Rectal smooth muscle tissue (tissue), 1 donor: Measurements from ENCODE around the gene ADAMTS17.
"Not testable (repeated sequence)": the region's sequence is repeated elsewhere in the genome, so short reads cannot be mapped to it uniquely, and the experiment has no call there.

Experiments
- H3K27ac ChIP-seq: one replicate; pipeline ENCODE4 v1.7.0; 2013; ENCODE audit warnings: low read depth, low read length, inconsistent platforms
- H3K27me3 ChIP-seq: one replicate; pipeline ENCODE4 v1.7.0; 2013; ENCODE audit warnings: low read length; ENCODE audit not compliant: control insufficient read depth, insufficient read depth
- H3K36me3 ChIP-seq: one replicate; pipeline ENCODE4 v1.7.0; 2013; ENCODE audit warnings: low read length; ENCODE audit not compliant: control insufficient read depth, insufficient read depth
- H3K4me1 ChIP-seq: one replicate; pipeline ENCODE4 v1.7.0; 2013; ENCODE audit warnings: low read length; ENCODE audit not compliant: control insufficient read depth, insufficient read depth
- H3K4me3 ChIP-seq: one replicate; pipeline ENCODE4 v1.7.0; 2013; ENCODE audit warnings: low read length
- H3K9ac ChIP-seq: one replicate; pipeline ENCODE4 v1.7.0; 2013; ENCODE audit warnings: low read length

ADAMTS17 gene

GRCh38 chr15:99982662-99983061 is 359.1 kb downstream of the ADAMTS17 start:
- Histone ChIP-seq H3K27ac (no peak overlapping the region), H3K4me1 (no peaks in the 10 kb centered on the region), H3K4me3 (no peak overlapping the region), H3K9ac (no peak overlapping the region), H3K36me3 (no peaks in the 10 kb centered on the region), H3K27me3 (peaks cover 3% of the 10 kb centered on the region)

DNA sequence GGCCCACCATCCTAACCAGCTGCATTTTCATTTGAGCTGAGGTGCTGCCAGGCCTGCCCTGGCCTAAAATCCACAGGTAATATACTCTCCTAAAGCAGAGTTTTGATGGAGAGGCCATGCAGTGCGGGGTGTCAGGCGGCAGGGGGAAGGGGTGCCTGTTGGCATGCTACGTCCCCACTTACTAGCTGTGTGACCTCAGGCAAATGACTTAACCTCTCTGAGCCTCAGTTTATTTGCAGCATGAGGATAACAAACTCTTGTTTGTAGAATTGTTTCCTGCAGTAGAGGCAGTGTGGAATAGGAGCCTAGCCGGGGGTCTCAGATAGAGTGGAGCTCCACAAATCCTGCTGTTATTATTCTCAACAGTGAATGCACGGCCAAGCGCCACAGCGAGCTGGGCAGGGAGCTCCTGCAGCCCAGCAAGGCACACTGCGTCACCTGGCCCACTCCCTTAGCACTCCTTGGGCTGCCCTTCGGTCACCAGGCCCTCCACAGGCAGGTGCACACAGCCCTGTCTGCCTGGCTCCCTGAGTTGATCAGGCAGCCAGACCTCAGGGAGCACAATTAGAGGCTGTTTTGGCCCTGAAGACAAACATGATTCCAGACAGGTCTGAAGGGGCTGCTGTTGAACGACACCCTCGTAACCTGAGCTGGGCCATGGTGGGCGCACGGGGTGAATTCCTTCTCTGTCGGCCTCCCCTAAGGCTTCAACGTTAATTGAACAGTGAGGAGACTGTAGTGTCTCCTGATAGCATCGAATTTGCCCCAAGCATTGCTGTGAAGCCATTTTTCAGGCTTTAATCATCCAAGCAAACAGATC is 359.7 kb downstream of the ADAMTS17 start:
- peaks cover 3% of the 10 kb centered on the region for H3K27me3 ChIP-seq
- no peak overlapping the region for H3K4me3 ChIP-seq
- H3K9ac ChIP-seq: no peak overlapping the region
- H3K36me3 ChIP-seq: no peaks in the 10 kb centered on the region
- no peak overlapping the region for H3K27ac ChIP-seq
- no peaks in the 10 kb centered on the region for H3K4me1 ChIP-seq

DNA sequence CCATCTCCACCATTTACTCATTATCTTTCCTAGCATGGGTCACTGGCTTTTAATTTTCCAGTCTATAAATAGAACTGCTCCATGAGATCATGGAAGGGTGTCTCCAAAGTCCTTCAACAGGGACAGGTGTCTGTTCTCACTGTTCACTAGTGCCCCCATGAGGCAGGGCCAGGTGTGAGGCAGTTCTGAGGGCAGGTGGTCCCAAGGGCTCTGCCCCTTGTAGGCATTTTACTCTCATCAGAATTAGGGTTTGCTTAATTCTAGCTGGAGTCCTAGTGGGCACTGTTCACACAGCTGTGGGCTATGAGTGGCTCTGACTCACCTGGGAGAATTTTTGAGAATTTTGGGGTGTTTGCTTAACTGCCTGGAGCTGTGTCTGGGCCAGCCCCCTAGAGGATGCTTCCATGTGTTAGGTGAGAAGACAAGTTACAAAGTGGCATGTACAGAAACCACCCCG is 360.6 kb downstream of the ADAMTS17 start:
- Histone ChIP-seq H3K9ac (no peak overlapping the region), H3K36me3 (no peaks in the 10 kb centered on the region), H3K4me3 (no peak overlapping the region), H3K27me3 (peaks cover 3% of the 10 kb centered on the region), H3K27ac (no peak overlapping the region), H3K4me1 (no peaks in the 10 kb centered on the region)

DNA sequence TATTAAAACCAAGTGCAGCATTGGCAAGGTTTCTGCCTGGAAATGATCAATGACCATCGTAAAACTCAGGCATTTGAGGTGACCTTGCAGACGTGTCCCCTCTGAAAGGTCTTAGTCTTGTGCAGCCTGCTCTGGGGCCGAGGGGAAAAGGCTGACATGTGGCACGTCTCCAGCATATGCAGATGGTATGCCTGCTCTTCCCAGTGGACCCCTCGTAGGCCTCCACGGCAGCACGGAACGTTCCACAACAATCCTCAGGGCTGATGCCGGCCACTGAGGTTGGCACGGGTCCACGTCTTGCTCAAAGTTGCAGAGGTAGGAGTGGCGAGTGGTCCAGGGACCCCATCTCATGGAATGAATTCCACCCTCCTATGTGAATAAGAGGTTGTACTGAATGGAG is 361.0 kb downstream of the ADAMTS17 start:
- no peak overlapping the region for H3K27ac ChIP-seq
- no peak overlapping the region for H3K9ac ChIP-seq
- H3K27me3 ChIP-seq: peaks cover 3% of the 10 kb centered on the region
- no peaks in the 10 kb centered on the region for H3K4me1 ChIP-seq
- no peaks in the 10 kb centered on the region for H3K36me3 ChIP-seq
- H3K4me3 ChIP-seq: no peak overlapping the region

DNA sequence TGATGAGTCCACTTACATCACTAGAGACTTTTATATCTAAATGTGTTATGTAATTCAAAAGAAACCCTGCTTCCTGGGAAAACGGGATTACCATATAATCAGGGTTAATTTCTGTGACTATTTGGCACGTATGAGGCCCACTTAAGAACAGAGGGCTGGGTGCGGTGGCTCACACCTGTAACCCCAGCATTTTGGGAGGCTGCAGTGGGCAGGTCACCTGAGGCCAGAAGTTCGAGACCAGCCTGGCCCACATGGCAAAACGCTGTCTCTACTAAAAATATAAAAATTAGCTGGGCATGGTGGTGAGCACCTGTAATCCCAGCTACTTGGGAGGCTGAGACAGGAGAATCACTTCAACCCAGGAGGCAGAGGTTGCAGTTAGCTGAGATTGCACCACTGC is 361.9 kb downstream of the ADAMTS17 start:
- not testable (repeated sequence) for H3K27ac ChIP-seq, H3K4me1 ChIP-seq

DNA sequence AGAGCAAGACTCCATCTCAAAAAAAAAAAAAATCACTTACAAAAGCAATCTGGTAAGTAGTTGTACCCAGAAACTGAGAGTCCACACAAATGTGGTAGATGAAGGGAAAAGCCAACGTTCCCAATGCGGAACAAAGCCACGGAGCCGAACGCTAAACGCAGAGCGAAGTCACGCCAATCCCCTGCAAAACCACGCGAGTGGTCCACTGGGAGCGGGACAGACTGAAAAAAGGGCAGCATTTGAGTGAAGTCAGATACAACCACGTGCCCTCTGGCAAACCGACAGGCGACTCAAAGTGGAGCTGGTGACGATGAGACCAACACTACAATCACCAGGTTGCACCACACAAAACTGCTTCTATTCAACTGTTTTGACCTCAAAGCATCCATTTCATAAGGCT is 362.4 kb downstream of the ADAMTS17 start:
- Histone ChIP-seq H3K9ac (no peak overlapping the region), H3K27ac (no peak overlapping the region), H3K36me3 (no peaks in the 10 kb centered on the region), H3K4me3 (no peak overlapping the region), H3K27me3 (no peaks in the 10 kb centered on the region), H3K4me1 (no peaks in the 10 kb centered on the region)

More for the DNA sequence above, 361.9 kb downstream of the ADAMTS17 start:
- not testable (repeated sequence) for H3K36me3 ChIP-seq, H3K27me3 ChIP-seq, H3K4me3 ChIP-seq, H3K9ac ChIP-seq

- H3K9ac ChIP-seq: no peak overlapping the region
- H3K4me1 ChIP-seq: no peaks in the 10 kb centered on the region
Measured at GRCh38 chr15:99978426-99978825, 363.3 kb downstream of the ADAMTS17 start.

GRCh38 chr15:99977929-99978328 is 363.8 kb downstream of the ADAMTS17 start:
- H3K27ac ChIP-seq: no peak overlapping the region
- no peak overlapping the region for H3K4me3 ChIP-seq
- no peaks in the 10 kb centered on the region for H3K4me1 ChIP-seq
- H3K27me3 ChIP-seq: no peaks in the 10 kb centered on the region
- H3K9ac ChIP-seq: no peak overlapping the region
- H3K36me3 ChIP-seq: no peaks in the 10 kb centered on the region

More at GRCh38 chr15:99978426-99978825, 363.3 kb downstream of the ADAMTS17 start:
- no peaks in the 10 kb centered on the region for H3K36me3 ChIP-seq
- no peaks in the 10 kb centered on the region for H3K27me3 ChIP-seq
- H3K27ac ChIP-seq: no peak overlapping the region
- H3K4me3 ChIP-seq: no peak overlapping the region

DNA sequence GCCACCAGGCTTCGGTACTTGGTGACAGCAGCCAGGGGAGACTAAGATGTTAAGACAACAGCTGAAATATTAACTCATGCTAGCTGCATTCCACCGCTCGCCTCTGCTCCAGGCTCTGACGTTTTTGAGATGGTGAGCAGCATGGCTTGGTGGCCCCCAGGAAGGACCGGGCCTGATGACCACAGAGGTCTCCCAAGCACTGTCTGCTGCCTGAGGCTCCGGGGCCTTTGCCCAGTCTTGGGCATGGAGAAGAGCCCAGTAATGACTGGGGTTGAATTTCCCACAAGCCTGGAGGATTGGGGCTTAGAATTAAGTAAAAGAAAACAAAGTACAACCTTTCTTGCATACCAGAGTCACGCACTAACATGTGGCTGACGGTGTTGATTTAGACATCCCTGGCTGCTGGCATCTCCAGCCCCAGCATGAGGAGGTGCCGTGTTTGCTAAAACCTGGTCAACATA is 364.9 kb downstream of the ADAMTS17 start:
- H3K4me3 ChIP-seq: no peak overlapping the region
- no peak overlapping the region for H3K27ac ChIP-seq
- no peaks in the 10 kb centered on the region for H3K27me3 ChIP-seq
- H3K4me1 ChIP-seq: no peaks in the 10 kb centered on the region
- H3K9ac ChIP-seq: no peak overlapping the region
- no peaks in the 10 kb centered on the region for H3K36me3 ChIP-seq

DNA sequence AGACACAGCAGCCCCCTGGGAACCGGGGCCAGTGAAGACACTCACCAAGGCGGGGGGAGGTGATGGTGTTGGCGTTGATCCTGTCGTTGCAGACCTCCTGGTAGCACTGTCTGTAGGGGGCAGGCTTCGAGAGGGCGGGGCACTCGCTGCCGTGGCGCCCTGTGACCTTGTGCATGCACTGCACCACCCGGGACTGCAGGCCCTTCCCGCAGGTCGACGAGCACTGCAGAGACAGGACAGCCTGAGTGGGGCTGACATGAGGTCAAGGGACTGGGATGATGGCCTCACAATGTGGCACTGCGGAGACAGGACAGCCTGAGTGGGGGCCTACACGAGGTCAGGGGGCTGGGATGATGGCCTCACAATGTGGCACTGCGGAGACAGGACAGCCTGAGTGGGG is 365.8 kb downstream of the ADAMTS17 start:
- no peaks in the 10 kb centered on the region for H3K27me3 ChIP-seq
- no peaks in the 10 kb centered on the region for H3K36me3 ChIP-seq
- H3K27ac ChIP-seq: no peak overlapping the region
- no peak overlapping the region for H3K9ac ChIP-seq
- H3K4me1 ChIP-seq: no peaks in the 10 kb centered on the region
- H3K4me3 ChIP-seq: no peak overlapping the region

GRCh38 chr15:99974246-99974645 is 367.5 kb downstream of the ADAMTS17 start:
- Histone ChIP-seq H3K27me3 (no peaks in the 10 kb centered on the region), H3K4me1 (no peaks in the 10 kb centered on the region), H3K4me3 (no peak overlapping the region), H3K9ac (no peak overlapping the region), H3K36me3 (no peaks in the 10 kb centered on the region), H3K27ac (no peak overlapping the region)

DNA sequence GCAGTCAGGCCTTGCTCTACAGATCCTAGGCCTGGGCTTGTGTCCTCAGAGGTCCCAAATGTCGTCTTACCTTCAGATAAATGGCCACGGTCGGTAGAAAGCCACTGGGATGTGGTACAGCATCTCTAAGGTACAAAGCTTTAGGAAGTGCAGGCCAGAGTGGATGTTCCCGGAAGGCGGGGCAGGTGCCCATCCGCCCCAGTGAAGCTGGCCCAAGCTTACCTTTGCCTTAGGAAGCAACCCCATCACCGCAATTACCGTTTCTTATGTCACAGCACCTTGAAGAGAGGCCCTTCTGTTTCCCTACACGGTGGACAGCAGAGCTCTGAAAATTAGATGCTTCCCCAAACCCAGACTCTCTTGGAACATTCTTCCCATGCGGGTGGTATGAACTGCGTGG is 368.4 kb downstream of the ADAMTS17 start:
- no peak overlapping the region for H3K9ac ChIP-seq
- H3K36me3 ChIP-seq: no peaks in the 10 kb centered on the region
- no peak overlapping the region for H3K27ac ChIP-seq
- no peaks in the 10 kb centered on the region for H3K4me1 ChIP-seq
- H3K4me3 ChIP-seq: no peak overlapping the region
- H3K27me3 ChIP-seq: no peaks in the 10 kb centered on the region

GRCh38 chr15:99970891-99971430 is 370.8 kb downstream of the ADAMTS17 start:
- no peak overlapping the region for H3K27ac ChIP-seq
- no peak overlapping the region for H3K4me3 ChIP-seq
- no peaks in the 10 kb centered on the region for H3K4me1 ChIP-seq
- H3K9ac ChIP-seq: no peak overlapping the region
- no peaks in the 10 kb centered on the region for H3K36me3 ChIP-seq
- no peaks in the 10 kb centered on the region for H3K27me3 ChIP-seq
